Medulla oblongata (tissue), 1 donor: Measurements from ENCODE around the gene IFNLR1.

Experiments
- DNase-seq: peaks from one replicate; pipeline ENCODE4 v3.0.0-alpha.2; 2015; ENCODE audit errors: extremely low spot score

IFNLR1 gene

GRCh38 chr1:24205345-24206082, 18.4 kb upstream of the IFNLR1 start:
- no peak for DNase-seq

DNA sequence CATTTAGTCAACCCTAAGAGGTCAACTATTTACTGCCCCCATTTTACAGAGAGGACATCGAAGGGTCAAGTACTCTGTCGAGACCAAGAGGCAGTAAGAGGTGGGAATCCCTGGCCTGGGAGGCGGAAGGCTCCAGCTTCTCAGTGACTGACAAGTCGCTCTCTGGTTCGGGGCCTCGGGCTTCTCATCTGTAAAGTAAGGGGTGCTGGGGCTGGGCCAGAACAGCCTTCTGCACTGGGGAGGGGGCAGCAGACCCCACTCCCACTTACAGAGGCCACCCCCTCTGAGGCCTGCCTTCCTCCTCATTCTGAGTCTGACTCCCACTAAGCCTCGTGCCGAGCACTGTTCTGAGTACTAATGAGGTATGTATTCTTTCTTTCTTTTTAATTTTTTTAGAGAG, 17.0 kb upstream of the IFNLR1 start:
- no peak for DNase-seq

DNA sequence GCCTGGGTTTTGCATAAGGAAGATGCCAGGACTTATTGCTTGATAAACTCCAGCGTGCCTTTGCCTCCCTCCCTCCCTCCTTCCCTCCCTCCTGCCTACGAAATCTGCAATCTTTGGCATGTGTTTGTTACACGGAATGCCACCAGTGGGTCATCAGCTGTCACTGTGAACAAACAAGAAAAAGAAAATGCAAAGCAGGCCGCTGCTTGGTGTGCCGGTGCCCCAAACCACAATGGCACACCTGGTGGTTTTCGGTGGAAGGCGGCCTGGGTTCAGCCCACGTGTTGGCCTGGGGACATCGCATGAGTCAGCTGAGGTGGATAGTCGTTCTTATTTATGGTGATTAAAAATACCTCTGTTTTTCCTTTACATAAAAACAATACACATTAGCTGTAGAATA, 16.3 kb upstream of the IFNLR1 start:
- DNase-seq, result no peak

DNA sequence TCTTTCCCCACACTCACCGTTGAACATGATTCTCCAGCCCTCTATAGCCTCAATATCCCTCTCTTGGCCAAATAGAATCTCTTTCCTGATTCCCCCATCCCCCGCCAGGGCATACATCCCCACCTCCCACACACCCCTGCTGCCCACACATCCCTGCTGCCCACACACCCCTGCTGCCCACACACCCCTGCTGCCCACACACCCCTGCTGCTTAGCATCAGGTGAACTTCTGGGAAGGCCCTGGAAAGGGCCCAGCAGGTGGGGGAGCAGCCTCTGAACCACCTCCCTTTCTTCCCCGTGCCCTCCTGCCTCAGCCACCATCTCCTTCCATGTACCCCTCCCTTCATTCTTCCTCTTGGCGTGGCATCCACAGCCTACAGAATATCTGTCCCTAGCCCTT, 15.9 kb upstream of the IFNLR1 start:
- DNase-seq, result no peak

DNA sequence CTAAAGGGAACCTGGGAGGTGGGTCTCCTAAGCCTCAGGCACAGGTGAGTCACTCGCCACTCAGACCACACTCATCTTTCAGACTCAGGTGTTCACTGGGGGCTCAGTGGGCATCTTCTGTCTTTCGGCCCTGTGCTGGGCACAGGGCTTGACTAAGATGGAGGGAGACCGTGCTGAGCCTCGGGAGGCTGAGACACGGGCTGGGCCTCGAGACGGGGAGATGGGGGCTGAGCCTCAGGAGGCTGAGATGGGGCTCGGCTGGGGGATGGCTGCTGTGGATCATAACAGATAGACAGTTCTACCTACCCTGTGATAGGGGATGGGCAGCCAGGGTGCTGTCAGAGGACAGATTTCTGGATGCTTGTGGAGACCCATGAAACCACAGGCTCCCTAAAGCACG, 15.5 kb upstream of the IFNLR1 start:
- no peak for DNase-seq

DNA sequence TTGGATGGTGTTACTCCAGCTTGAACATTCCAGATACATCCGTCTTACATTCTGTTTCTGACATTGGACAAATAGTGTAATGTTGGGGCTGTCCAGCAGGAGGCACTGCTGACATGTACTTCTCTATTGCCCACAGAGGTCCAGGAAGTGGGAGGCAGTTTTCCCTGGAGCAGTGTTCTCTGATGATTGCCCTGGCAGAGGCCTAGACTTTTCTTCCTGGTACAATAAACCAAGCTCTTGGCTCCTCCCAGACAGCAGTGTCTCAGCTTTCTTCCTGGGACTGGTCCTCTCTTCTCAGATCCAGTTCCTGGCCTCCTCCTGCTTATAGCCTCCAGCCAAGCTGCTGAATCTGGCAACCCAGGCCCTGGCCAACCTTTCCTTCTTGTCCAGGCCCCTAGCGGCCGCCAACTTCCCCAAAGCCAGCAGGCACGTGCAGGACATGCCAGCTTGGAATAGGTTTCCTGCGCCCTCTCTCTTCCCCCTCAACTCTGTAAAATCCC, 14.9 kb upstream of the IFNLR1 start:
- peak; percentile 93 for DNase-seq

- peak; percentile 78 for DNase-seq
Measured at GRCh38 chr1:24199291-24199900, 12.3 kb upstream of the IFNLR1 start.

DNA sequence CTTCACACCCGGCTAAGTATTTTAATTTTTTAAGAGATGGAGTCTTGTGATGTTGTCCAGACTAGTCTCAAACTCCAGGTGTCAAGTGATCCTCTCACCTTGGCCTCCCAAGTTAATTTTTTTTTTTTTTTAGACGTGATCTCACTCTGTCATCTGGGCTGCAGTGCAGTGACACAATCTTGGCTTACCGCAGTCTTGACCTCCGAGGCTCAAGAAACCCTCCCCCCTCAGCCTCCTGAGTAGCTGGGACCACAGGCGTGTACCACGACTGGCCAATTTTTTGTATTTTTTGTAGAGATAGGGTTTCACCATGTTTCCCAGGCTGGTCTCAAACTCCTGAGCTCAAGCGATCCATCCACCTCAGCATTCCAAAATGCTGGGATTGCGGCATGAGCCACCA, 11.7 kb upstream of the IFNLR1 start:
- DNase-seq, result no peak

- DNase-seq, result no peak
Measured at GRCh38 chr1:24195874-24196273, 8.8 kb upstream of the IFNLR1 start.

GRCh38 chr1:24195136-24195535, 8.0 kb upstream of the IFNLR1 start:
- no peak for DNase-seq

- no peak for DNase-seq
Measured at GRCh38 chr1:24193046-24193445, 6.0 kb upstream of the IFNLR1 start.

DNA sequence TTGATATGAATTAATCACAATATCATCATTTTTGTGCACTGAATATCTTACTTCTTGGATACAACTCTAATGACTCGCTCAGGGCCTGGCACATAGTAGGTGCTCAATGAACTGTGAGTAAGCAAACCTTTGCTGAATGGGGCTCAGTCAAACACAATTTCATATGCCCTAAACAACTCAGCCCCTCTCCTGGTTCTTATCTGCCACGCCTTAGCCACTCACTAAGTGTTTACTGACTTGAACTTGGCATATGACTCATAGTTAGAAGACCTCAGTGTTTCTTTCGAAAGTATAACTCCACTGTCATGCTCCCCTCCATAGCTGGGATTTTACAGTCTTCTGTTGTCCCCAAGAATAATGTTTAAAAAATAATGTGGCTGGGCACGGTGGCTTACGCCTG, 4.8 kb upstream of the IFNLR1 start:
- DNase-seq, result no peak

DNA sequence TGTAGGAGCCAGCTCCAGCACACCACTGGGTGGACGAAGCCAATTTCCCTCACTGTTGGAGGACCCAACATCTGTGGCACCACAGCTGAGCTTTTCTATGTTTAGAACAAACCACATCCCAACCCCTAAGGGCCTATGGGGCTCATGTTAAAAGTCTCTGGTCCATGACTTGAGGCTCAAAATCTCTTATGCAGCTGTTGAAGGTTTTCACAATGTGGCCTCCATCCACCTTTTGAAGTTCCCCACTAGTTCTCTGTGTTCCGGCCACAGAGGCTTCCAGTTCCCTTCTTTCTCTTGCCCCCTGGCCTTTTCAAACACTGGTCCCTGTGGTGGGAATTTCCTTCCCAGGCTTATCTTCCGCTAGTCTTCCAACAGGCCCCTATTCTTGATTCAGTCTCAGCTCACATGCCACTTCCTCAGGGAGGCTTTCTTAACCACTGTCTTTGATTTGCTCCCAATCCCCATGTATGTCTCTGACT, 3.9 kb upstream of the IFNLR1 start:
- no peak for DNase-seq

DNA sequence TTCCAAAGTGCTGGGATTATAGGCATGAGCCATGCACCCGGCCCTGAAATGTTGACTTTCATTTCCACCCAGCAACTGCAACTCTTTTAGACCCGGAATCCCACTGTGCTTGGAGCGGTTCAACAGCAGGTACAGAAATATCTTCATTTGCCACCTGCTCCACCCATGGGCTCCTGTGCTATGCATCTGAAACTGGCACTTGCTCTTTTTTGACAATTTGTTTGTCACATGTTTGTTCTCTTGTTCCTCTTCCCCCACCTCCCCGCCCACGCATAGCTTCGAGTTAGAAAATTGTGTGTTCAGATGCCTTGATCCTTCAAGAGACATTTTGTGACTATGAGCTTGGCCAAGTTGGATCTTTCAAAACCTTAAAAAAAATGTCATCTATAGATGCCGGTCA, 2.4 kb upstream of the IFNLR1 start:
- DNase-seq, result peak; percentile 74

DNA sequence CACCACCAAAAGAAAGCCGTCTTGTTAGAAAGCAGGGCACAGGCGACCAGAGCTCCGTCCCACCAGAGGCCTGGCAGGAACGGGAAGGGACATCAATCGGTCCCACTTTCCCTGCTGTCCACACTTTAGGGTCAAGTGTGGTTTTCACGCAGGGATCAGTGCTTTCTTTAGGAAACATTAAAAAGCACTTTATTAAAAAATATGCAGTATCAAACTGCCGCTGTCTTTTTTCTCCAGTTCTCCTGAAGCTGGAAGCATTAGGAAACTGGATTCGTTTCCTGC, 437 bp downstream of the IFNLR1 start:
- DNase-seq, result no peak

GRCh38 chr1:24186031-24186710, 918 bp downstream of the IFNLR1 start:
- no peak for DNase-seq

- DNase-seq, result no peak
Measured at GRCh38 chr1:24185076-24185475, 2.0 kb downstream of the IFNLR1 start.

DNA sequence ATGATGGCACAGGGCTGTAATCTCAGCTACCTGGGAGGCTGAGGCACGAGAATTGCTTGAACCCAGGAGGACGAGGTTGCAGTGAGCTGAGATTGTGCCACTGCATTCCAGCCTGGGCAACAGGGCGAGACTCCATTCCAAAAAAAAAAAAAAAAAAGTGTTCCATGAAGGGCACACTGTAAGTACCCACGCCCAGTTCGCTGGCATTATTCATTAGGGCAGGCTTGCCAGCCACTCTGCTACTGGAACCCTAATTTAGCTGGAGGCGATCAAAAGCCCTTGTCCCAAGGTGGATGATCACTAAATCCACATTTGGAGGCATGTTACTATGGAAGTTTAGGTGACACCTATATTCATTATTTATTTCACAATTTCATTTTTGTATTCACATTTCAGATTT, 5.0 kb downstream of the IFNLR1 start:
- DNase-seq, result no peak

DNA sequence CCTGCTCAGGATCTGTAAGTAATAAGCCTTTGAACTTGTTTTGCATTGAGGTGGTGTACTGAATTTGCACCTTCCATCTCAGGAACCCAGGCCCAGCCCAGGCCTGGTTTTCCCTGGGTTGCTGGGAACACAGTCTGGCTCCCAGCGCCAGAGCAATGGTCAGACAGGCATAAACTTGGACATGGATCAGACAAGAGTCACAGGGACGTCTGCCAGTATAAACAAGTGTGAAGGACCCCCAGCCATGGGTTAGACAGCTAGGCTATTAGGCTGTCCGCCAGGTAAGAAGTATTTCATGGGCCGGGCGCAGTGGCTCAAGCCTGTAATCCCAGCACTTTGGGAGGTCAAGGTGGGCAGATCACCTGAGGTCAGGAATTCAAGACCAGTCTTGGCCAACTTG, 5.5 kb downstream of the IFNLR1 start:
- no peak for DNase-seq

DNA sequence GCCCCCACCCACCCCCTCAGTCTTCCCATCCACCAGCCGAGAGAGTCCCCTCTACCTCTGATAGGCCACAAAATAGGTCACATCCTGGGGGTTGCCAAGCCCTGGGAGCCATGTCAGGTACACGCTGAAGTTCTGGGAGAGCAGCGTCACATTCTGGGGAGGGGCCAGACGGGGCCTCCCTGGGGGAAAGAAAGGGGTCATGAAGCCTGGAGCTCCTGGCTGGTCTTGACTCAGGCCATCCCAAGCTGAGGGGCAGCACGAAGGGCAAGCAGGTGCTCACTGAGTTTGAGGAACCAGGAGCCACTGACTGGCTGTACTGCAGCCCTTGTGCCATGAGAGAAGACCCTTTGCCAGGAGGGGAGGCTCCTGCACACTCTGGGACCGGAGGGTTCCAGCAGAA, 6.4 kb downstream of the IFNLR1 start:
- no peak for DNase-seq

DNA sequence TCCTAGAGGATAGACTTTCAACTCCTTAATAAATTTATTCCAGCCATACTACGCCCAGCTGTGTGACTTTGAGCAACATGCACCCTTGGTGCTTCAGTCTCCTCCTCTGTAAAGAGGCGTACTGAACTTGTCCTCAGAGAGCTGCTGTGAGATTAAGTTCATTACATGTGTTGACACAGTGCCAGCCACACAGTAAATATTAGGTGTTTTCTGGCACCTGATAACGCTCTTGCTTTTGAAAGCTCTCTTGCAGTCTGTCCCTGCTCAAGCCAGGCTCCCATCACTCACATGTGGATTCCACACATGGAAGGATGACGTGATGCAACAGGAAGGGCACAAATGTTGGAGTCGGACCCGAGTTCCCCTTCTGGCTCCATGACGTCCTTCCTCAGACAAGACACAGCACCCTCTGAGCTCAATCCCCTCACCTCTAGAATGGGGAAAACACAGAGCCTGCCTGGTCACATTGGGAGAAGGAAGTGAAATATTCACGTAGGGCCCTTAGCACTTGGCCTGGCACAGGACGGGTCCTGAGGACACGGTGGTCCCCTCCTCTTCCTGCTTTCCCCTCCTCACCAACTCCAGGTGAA, 7.7 kb downstream of the IFNLR1 start:
- DNase-seq, result no peak

GRCh38 chr1:24178407-24178806, 8.7 kb downstream of the IFNLR1 start:
- no peak for DNase-seq

DNA sequence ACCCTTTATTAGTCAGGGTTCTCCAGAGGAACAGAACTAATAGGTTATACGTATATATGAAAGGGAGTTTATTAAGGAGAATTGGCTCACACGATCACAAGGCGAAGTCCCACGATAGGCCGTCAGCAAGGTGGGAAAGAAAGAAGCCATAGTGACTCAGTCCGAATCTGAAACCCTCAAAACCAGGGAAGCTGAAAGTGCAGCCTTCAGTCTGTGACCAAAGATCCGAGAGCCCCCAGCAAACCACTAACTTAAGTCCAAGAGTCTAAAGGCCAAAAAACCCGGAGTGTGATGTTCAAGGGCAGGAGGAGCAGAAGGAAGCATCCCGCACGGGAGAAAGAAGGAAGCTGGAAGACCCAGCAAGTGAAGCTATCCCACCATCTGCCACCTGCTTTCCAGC, 9.9 kb downstream of the IFNLR1 start:
- no peak for DNase-seq
